ENCODE data around the gene TTPAL.

TTPAL gene

GRCh38 chr20:44540834-44541233 lies 65.2 kb downstream of the TTPAL start:
- no peak for DNase-seq (ENCODE audit: low read depth in 2 of 2)

GRCh38 chr20:44541992-44542391 lies 66.3 kb downstream of the TTPAL start:
- DNase-seq (ENCODE audit: low read depth in 2 of 2), result no peak

GRCh38 chr20:44542890-44543289 lies 67.2 kb downstream of the TTPAL start:
- DNase-seq (ENCODE audit: low read depth in 2 of 2), result no peak

GRCh38 chr20:44543358-44543757 lies 67.7 kb downstream of the TTPAL start:
- no peak for DNase-seq (ENCODE audit: low read depth in 2 of 2)

All from stimulated activated CD8-positive, alpha-beta memory T cell treated with anti-CD3 and anti-CD28 coated beads, Interleukin-15, amount 100 ng/mL, for 4 hours (primary cell).